ENCODE measurements around the gene EPPIN.
"Not testable (repeated sequence)": the region's sequence is repeated elsewhere in the genome, so short reads cannot be mapped to it uniquely, and the experiment has no call there.

Gene EPPIN

GRCh38 chr20:45547206-45547770 is at the start of gene EPPIN:
EPPIN (minus strand) TSS chr20:45547401; CDS start chr20:45547357, 44 bp downstream.
- DNase-seq (ENCODE audit: extremely low read depth in 1 of 2, low read depth in 1 of 2): no peak

DNA sequence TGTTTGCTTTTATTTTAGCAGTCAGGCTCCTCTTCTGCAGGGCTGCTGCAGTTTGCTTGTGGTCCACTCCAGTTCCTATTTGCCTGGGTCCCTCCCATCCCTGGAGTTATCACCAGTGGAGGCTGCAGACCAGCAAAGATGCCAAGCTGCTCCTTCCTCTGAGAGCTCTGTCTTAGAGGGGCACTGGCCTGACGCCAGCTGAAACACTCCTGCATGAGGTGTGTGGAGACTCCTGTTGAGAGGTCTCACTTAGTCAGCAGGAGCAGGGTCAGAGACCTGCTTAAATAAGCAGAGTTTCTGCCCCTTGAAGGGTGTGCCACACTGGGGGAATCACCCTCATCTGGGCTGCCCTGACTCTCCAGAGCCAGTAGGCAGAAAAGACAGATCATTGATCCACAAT is 48.0 kb upstream of the EPPIN start:
- DNase-seq (ENCODE audit: extremely low read depth in 1 of 2, low read depth in 1 of 2): no peak

GRCh38 chr20:45593498-45593897 is 46.3 kb upstream of the EPPIN start:
- no peak for DNase-seq (ENCODE audit: extremely low read depth in 1 of 2, low read depth in 1 of 2)

- peak in 1 of 2 donors; percentile 3 for DNase-seq (ENCODE audit: extremely low read depth in 1 of 2, low read depth in 1 of 2)
Measured at GRCh38 chr20:45592574-45593189, 45.5 kb upstream of the EPPIN start.

DNA sequence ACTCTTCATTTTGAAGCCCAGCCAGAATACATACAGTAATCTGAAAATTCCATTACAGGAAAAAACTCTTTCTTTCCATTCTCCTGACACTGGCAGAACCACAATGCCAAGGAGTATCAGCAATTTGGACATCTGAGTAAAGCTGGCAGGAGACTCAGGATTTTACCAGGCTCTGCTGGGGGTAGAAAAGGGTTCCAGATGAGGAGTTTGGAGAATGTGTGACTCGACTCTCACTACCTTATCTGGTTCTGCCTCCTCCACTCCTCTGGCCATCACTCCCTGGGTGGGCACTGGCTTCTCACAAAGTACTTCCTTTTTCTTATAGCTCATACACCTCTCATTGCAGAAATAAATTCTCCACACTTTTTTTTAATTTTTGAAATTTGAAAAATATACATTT is 42.5 kb upstream of the EPPIN start:
- no peak for DNase-seq (ENCODE audit: extremely low read depth in 1 of 2, low read depth in 1 of 2)

DNA sequence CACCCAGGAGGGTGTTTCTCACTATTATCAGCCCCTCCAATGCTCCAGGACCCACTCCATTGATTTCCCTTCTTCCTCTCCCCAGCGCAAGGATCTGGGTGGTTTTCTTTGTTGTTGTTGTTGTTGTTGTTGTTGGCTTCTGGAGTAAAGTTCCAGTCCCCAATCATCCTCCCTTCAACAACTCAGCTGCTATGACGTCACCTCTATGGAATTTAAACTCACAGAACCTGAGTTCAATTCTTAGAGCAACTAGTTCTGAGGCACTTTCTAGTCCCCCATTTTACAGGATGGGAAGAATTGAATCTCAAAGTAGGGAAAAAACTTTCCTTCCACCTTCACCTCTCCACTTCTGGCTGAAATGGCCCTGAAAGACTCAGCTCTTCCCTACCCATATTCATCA is 41.6 kb upstream of the EPPIN start:
- DNase-seq (ENCODE audit: extremely low read depth in 1 of 2, low read depth in 1 of 2): no peak

GRCh38 chr20:45585986-45586385 is 38.8 kb upstream of the EPPIN start:
- not testable (repeated sequence) for DNase-seq (ENCODE audit: extremely low read depth in 1 of 2, low read depth in 1 of 2)

- not testable (repeated sequence) for DNase-seq (ENCODE audit: extremely low read depth in 1 of 2, low read depth in 1 of 2)
Measured at GRCh38 chr20:45584294-45584693, 37.1 kb upstream of the EPPIN start.

DNA sequence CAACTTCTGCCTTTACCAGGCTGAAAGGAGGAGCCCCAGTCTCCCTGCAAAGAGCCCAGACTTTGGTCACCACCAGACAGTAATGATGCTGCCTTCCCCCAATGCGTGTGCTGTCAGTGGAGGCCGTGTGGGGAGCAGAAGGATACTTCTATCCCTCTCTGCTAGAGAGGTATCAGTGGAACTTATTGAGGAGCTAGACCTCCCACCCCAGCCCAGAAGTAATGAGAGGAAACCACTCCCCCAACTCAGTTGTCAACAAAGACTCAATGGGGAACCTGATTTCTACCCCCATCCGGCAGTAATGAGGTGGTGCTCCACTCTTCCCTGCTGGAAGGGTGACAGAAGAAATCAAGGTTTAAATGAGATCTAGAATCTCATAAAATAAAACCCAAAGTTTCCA is 36.3 kb upstream of the EPPIN start:
- no peak for DNase-seq (ENCODE audit: extremely low read depth in 1 of 2, low read depth in 1 of 2)

- no peak for DNase-seq (ENCODE audit: extremely low read depth in 1 of 2, low read depth in 1 of 2)
Measured at GRCh38 chr20:45581702-45582101, 34.5 kb upstream of the EPPIN start.

- DNase-seq (ENCODE audit: extremely low read depth in 1 of 2, low read depth in 1 of 2): no peak
Measured at GRCh38 chr20:45579184-45579583, 32.0 kb upstream of the EPPIN start, which contains the start of gene WFDC8. WFDC8 (minus strand) TSS chr20:45579284; CDS start chr20:45579247, 37 bp downstream.

DNA sequence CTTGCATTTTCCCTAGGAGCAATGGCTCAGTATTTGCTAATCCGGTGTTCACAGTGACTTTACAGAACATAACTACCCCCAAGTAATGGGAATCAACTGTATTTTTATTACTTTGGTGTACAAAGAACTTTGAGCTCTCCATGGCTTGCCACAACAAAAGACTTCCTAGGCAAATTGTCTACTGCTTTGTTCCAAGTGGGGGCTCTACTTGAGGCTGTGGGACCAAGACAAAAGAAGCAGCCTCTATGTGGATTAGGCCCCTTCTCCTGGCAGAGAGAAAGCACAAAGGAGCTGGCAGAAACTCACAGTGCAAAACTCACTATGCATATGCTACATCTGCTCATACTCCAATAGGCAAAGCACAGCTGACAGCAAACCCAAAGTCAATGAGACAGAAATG is 31.0 kb upstream of the EPPIN start:
- DNase-seq (ENCODE audit: extremely low read depth in 1 of 2, low read depth in 1 of 2): no peak

DNA sequence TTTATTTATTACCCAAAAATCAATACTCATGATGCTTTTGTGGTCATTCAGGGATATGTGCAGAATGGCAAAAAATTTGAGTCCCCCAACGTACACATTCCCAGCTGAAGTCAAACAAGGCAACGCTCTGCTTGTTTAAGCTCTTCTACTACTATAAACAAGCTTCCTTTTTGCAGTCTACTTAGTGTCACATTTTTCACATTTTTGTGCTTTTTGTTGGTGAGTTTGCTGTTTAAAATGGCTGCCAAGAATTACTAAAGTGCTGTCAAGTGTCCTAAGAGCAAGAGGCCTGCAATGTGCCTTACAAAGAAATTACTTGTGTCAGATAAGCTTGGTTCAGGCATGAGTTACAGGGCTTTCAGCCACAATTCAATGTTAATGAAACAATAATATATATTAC is 29.8 kb upstream of the EPPIN start:
- DNase-seq (ENCODE audit: extremely low read depth in 1 of 2, low read depth in 1 of 2): no peak

GRCh38 chr20:45575931-45576330 is 28.7 kb upstream of the EPPIN start:
- no peak for DNase-seq (ENCODE audit: extremely low read depth in 1 of 2, low read depth in 1 of 2)

DNA sequence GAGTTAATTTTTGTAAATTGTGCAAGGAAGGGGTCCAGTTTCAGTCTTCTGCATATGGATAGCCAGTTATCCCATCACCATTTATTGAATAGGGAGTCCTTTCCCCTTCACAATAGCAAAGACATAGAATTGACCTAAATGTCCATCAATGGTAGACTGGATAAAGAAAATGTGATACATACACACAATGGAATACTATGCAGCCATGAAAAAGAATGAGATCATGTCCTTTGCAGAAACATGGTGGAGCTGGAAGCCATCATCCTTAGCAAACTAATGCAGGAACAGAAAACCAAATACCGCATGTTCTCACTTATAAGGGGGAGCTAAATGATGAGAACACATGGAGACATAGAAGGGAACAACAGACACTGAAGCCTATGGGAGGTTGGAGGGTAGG is 22.4 kb upstream of the EPPIN start:
- DNase-seq (ENCODE audit: extremely low read depth in 1 of 2, low read depth in 1 of 2): not testable (repeated sequence)

GRCh38 chr20:45564760-45565276 is 17.6 kb upstream of the EPPIN start:
- no peak for DNase-seq (ENCODE audit: extremely low read depth in 1 of 2, low read depth in 1 of 2)

GRCh38 chr20:45555198-45555597 is 8.0 kb upstream of the EPPIN start:
- no peak for DNase-seq (ENCODE audit: extremely low read depth in 1 of 2, low read depth in 1 of 2)

DNA sequence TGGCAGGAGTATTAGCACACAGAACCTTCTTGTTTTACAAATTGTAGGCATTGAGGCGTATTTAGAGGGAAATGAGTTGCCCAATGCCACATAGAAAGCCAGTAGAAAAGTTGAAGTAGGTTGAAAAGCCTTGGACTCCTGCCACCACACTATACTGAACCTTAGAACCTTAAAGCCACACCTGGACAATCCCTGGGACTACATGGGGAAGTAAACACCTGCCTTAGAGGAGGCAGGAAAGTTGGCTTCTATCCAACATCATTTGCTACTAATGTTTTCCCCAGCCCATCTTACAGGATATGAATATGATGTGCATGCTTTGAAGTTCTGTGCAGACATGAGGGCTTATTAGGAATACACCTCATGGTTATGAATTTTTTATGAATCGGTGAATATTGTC is 5.3 kb upstream of the EPPIN start:
- DNase-seq (ENCODE audit: extremely low read depth in 1 of 2, low read depth in 1 of 2): no peak

DNA sequence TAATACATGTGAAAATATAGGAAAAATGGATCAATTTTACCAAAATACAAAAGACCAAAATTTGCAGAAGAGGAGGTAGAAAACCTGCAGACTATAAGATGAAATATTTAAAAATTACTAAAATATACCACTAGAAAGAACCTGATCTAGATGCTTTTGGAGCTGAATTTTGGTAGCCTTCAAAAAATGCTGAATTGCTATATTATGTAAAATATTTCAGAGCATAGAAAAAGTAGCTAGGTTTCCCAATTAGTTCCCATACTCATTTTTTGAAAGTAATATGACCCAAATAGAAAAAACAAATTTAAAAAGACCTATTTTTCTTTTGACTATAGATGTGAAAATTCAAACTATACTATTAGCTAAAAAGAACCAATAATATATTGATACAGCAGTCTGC is 3.6 kb upstream of the EPPIN start:
- no peak for DNase-seq (ENCODE audit: extremely low read depth in 1 of 2, low read depth in 1 of 2)

DNA sequence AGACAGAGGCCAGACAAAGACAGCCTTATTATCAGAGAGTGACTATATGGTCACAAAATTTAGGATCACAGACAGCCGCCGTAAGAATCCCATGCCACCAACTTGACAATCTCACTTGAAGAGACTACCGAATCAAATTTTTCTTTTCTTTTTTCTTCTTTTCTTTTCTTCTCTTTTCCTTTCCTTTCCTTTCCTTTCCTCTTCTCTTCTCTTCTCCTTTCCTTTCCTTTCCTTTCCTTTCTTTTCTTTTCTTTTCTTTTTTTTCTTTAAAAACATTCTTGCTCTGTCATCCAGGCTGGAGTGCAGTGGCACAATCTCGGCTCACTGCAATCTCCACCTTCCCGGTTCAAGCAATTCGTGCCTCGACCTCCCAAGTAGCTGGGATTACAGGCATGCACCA is 1.2 kb upstream of the EPPIN start:
- DNase-seq (ENCODE audit: extremely low read depth in 1 of 2, low read depth in 1 of 2): no peak

DNA sequence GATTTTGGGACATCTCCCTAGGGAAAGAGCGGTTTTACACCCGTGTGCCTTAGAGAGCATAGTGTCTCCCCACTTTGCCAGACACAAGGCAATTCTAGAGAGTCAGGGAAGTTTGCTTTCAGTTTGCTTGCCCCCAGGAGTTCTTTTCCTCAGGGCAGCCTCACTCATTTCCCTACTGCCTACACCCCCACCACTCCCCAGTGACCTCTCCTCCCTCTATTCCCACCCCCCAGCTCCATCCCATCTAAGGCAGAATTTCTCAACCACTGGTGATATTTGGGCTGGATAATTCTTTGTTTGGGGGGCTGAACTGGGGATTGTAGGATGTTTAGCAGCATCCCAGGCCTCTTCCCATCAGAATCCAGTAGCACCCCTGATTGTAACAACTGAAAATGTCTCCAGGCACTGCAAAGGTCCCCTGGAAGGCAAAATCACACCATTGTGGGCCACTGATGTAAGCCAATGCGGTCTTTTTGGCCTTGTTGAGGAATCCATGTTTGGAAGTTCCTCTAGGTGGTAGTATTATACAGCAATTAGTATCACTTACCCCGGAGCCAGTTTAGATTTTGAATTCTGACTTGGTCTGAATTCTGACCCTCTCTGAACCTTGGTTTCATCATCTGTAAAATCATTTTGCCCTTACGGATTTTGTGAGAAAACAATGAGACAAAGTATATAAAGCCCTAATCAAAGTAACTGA is 1.3 kb downstream of the EPPIN start:
- DNase-seq (ENCODE audit: extremely low read depth in 1 of 2, low read depth in 1 of 2): no peak

DNA sequence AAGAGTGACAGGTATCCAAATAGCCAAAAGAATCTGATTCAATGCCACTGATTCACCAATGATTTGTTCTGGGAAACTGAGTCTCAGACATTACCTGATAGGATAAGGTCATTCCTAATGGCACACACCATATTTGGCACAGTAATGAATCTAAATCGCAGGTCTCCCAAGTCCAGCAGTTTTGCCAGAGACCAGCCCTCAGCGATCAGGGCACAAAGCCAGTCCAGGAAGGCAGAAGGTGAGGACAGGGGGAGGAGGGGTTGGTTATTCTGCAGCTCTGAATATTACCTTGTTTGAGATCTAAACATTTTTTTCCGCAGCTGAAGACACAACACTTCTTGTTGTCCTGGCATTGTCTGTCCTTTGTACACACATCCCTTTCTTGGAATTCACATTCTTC is 1.9 kb downstream of the EPPIN start:
- no peak for DNase-seq (ENCODE audit: extremely low read depth in 1 of 2, low read depth in 1 of 2)

Data from stimulated activated CD8-positive, alpha-beta memory T cell treated with anti-CD3 and anti-CD28 coated beads, Interleukin-7, amount 100 ng/mL, for 48 hours (primary cell).